ENCODE measurements around the gene ASPDH. TPM values are rescaled to one million over a fixed set of nuclear protein-coding genes. Genes with fewer than 3 reads are reported as not detected.

The ASPDH gene
- total and polyA plus RNA-seq, 2 of the 4 experiments (the other 2 are of a cell fraction), result not detected

DNA sequence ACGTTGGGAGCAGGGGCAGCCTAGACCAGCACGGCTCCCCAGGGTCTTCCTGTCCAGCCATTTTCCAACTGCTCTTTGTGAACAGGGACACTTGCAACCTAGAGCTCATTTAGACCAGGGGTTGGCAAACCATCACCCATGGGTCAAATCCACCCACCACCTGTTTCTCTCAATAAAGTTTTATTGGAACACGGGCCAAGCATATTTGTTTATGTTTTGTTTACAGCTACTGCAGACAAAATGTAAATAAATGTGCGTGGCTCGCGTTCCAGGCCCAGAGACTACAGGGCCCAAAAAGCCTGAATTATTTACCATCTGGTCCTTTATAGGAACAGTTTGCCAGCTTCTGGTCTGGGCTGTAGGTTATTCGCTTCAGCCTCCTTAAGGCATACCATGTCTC is 50.7 kb downstream of the ASPDH start:
- Histone ChIP-seq H3K4me3 (ENCODE audit: insufficient read depth, low read depth, low read length) (no peak overlapping the region), H2BK20ac (ENCODE audit: low read depth, low read length) (no peak overlapping the region), H2BK5ac (ENCODE audit: low read depth, low read length, poor library complexity, severe bottlenecking) (no peak overlapping the region), H3K14ac (replicated peaks; ENCODE audit: low read depth, low read length) (no peak overlapping the region), H2BK15ac (ENCODE audit: low read depth, low read length) (no peak overlapping the region), H3K36me3 (ENCODE audit: control insufficient read depth, insufficient read depth, low read length) (no peaks in the 10 kb centered on the region), H3K79me1 (ENCODE audit: low read depth in 1 of 2, low read length in 2 of 2) (no peaks in the 10 kb centered on the region), H3K18ac (ENCODE audit: low read depth, low read length) (no peak overlapping the region), H4K8ac (ENCODE audit: low read depth in 2 of 2, low read length in 2 of 2) (no peak overlapping the region), H2BK120ac (ENCODE audit: low read depth, low read length) (no peak overlapping the region), H4K5ac (ENCODE audit: low read depth, low read length) (no peak overlapping the region), H2AK9ac (replicated peaks; ENCODE audit: low read depth, low read length, poor library complexity) (no peak overlapping the region), H3K9ac (ENCODE audit: low read depth, low read length) (no peak overlapping the region), H2AFZ (replicated peaks; ENCODE audit: low read length, poor library complexity) (no peak overlapping the region), H3K27ac (ENCODE audit: insufficient read depth, low read length) (no peak overlapping the region), H2AK5ac (ENCODE audit: low read depth, low read length) (no peak overlapping the region), H3K56ac (ENCODE audit: extremely low read depth, insufficient read depth, low read length) (no peak overlapping the region), H3K23ac (ENCODE audit: low read depth, low read length) (no peak overlapping the region), H3K4ac (ENCODE audit: low read depth, low read length) (no peak overlapping the region), H3K9me1 (ENCODE audit: insufficient read depth, low read length) (no peaks in the 10 kb centered on the region), H3K9me3 (ENCODE audit: control insufficient read depth, insufficient read depth, low read length) (no peaks in the 10 kb centered on the region), H3K4me1 (ENCODE audit: control insufficient read depth, insufficient read depth, low read length) (no peaks in the 10 kb centered on the region), H4K91ac (ENCODE audit: insufficient read depth, low read depth, low read length) (no peak overlapping the region), H3K27me3 (ENCODE audit: control insufficient read depth, insufficient read depth, low read length) (peaks cover 8% of the 10 kb centered on the region; the same call in 1 of the 2 replicates), H4K20me1 (ENCODE audit: insufficient read depth, low read length) (no peaks in the 10 kb centered on the region), H3K4me2 (ENCODE audit: low read depth, low read length) (no peak overlapping the region)
- intact Hi-C loops (cut with micrococcal nuclease) (no loop called here), dilution Hi-C loops (cut with HindIII; ENCODE audit: low sequenced_read_pairs, unreplicated experiment) (no loop called here), in situ Hi-C loops (cut with MboI; ENCODE audit: low sequenced_read_pairs) (loop anchor here (5.0 kb wide), 1 partner anchor 96 kb away; the partner anchor contains the start of gene NAPSA)
- no TSS peak for BruUV-seq (replicated peaks)
- TF ChIP-seq FOS (IDR thresholded peaks at IDR 0.05; ENCODE audit: low read depth, low read length), result no peak
- no peak for ATAC-seq (ENCODE audit: low read depth)
- CTCF ChIA-PET, result interaction anchor here (1.0 kb wide), 1 partner anchor 93 kb away, joined by 3 read pairs; no protein-coding TSS in a partner anchor
- DNase-seq, result no peak
- WGBS, 2 experiments (ENCODE audit: extremely low coverage in 2 of 2, insufficient read length in 1 of 2), result no CpG with 5 or more reads among the region's 7 CpGs
- POLR2A ChIA-PET (ENCODE audit: unreplicated experiment), result no interaction called here

Other genes starting within 250 kb of the ASPDH start
- gene KCNC3, start 184.5 kb downstream of the ASPDH start, total RNA-seq (2012; rRNA removed), result not detected in 2 replicates
- gene KCNC3, start 184.5 kb downstream of the ASPDH start, polyA plus RNA-seq (2012; rRNA removed), result 0.07 and 0.13 TPM in 2 replicates
- gene NAPSA, start 148.3 kb downstream of the ASPDH start, total RNA-seq (2012; rRNA removed), result not detected in 2 replicates
- 0.24 and 0.39 TPM in 2 replicates for gene NAPSA, start 148.3 kb downstream of the ASPDH start, polyA plus RNA-seq (2012; rRNA removed)
- gene NR1H2, start 137.5 kb downstream of the ASPDH start, total RNA-seq (2012; rRNA removed), result 34.7 and 37.8 TPM in 2 replicates
- 48.4 and 51.5 TPM in 2 replicates for gene NR1H2, start 137.5 kb downstream of the ASPDH start, polyA plus RNA-seq (2012; rRNA removed)
- 13.1 and 13.8 TPM in 2 replicates for gene POLD1, start 129.6 kb downstream of the ASPDH start, total RNA-seq (2012; rRNA removed)
- gene POLD1, start 129.6 kb downstream of the ASPDH start, polyA plus RNA-seq (2012; rRNA removed), result 28.9 and 40.2 TPM in 2 replicates
- gene SPIB, start 95.0 kb downstream of the ASPDH start, total RNA-seq (2012; rRNA removed), result not detected in 2 replicates
- not detected in 2 replicates for gene SPIB, start 95.0 kb downstream of the ASPDH start, polyA plus RNA-seq (2012; rRNA removed)
- not detected in 2 replicates for gene MYBPC2, start 81.0 kb downstream of the ASPDH start, total RNA-seq (2012; rRNA removed)
- gene MYBPC2, start 81.0 kb downstream of the ASPDH start, polyA plus RNA-seq (2012; rRNA removed), result not detected in 2 replicates
- gene EMC10, start 37.4 kb downstream of the ASPDH start, total RNA-seq (2012; rRNA removed), result 11.3 and 12.2 TPM in 2 replicates
- 90.9 and 103 TPM in 2 replicates for gene EMC10, start 37.4 kb downstream of the ASPDH start, polyA plus RNA-seq (2012; rRNA removed)
- 0.28 TPM in 1 of 2 replicates, not detected in the other for gene GARIN5A, start 37.1 kb downstream of the ASPDH start, total RNA-seq (2012; rRNA removed)
- 0.49 and 0.53 TPM in 2 replicates for gene GARIN5A, start 37.1 kb downstream of the ASPDH start, polyA plus RNA-seq (2012; rRNA removed)
- 12.2 and 15.3 TPM in 2 replicates for gene JOSD2, start 2.7 kb downstream of the ASPDH start, total RNA-seq (2012; rRNA removed)
- 54.1 and 68.6 TPM in 2 replicates for gene JOSD2, start 2.7 kb downstream of the ASPDH start, polyA plus RNA-seq (2012; rRNA removed)
- gene LRRC4B, start 54.5 kb upstream of the ASPDH start, total RNA-seq (2012; rRNA removed), result not detected in 2 replicates
- gene LRRC4B, start 54.5 kb upstream of the ASPDH start, polyA plus RNA-seq (2012; rRNA removed), result 0.03 TPM in 2 replicates
- not detected in 2 replicates for gene SYT3, start 126.0 kb upstream of the ASPDH start, total RNA-seq (2012; rRNA removed)
- gene SYT3, start 126.0 kb upstream of the ASPDH start, polyA plus RNA-seq (2012; rRNA removed), result 0.05 TPM in 1 of 2 replicates, not detected in the other
- not detected in 2 replicates for gene C19orf81, start 135.5 kb upstream of the ASPDH start, total RNA-seq (2012; rRNA removed)
- gene C19orf81, start 135.5 kb upstream of the ASPDH start, polyA plus RNA-seq (2012; rRNA removed), result 0.31 and 1.1 TPM in 2 replicates
- gene SHANK1, start 205.9 kb upstream of the ASPDH start, total RNA-seq (2012; rRNA removed), result 4.7 and 6.1 TPM in 2 replicates
- gene SHANK1, start 205.9 kb upstream of the ASPDH start, polyA plus RNA-seq (2012; rRNA removed), result 6.7 and 7.6 TPM in 2 replicates
- gene CLEC11A, start 209.5 kb upstream of the ASPDH start, total RNA-seq (2012; rRNA removed), result 17.0 and 19.2 TPM in 2 replicates
- gene CLEC11A, start 209.5 kb upstream of the ASPDH start, polyA plus RNA-seq (2012; rRNA removed), result 152 and 223 TPM in 2 replicates